H9 (cell line): ENCODE data around the gene SAMD7. TPM values are rescaled to one million over a fixed set of nuclear protein-coding genes. Genes with fewer than 3 reads are reported as not detected.
A peak's percentile ranks its signal among the peaks of the same experiment; 100 is the strongest.

Experiments
- DNase-seq: peaks from one replicate; pipeline ENCODE4 v3.0.0-alpha.2; 2017
- H2AFZ ChIP-seq: one replicate; pipeline ENCODE4 v1.6.1; 2013; ENCODE audit warnings: mild to moderate bottlenecking, low read length, control low read depth, moderate library complexity
- H2AK5ac ChIP-seq: 2 replicates; pipeline ENCODE4 v1.6.1; 2013; ENCODE audit warnings: low read length, control low read depth, mixed read lengths; ENCODE audit not compliant: insufficient read length
- H2BK120ac ChIP-seq: one replicate; pipeline ENCODE4 v1.6.1; 2013; ENCODE audit warnings: low read depth, mild to moderate bottlenecking, low read length, control low read depth, inconsistent platforms; ENCODE audit not compliant: poor library complexity, severe bottlenecking
- H2BK12ac ChIP-seq: 2 replicates; pipeline ENCODE4 v1.6.1; 2013; ENCODE audit warnings: low read length, control low read depth, mixed read lengths, low read depth; ENCODE audit not compliant: insufficient read length
- H2BK15ac ChIP-seq: 2 replicates; pipeline ENCODE4 v1.6.1; 2013; ENCODE audit warnings: low read depth, low read length, control low read depth
- H2BK20ac ChIP-seq: one replicate; pipeline ENCODE4 v1.6.1; 2013; ENCODE audit warnings: low read depth, mild to moderate bottlenecking, low read length, control low read depth, inconsistent platforms; ENCODE audit not compliant: poor library complexity, severe bottlenecking
- H2BK5ac ChIP-seq: 2 replicates; pipeline ENCODE4 v1.6.1; 2013; ENCODE audit warnings: low read length, control low read depth, mixed read lengths; ENCODE audit not compliant: insufficient read length
- H3K14ac ChIP-seq: 2 replicates; pipeline ENCODE4 v1.6.1; 2013; ENCODE audit warnings: low read length, control low read depth; ENCODE audit not compliant: insufficient read depth
- H3K18ac ChIP-seq: 2 replicates; pipeline ENCODE4 v1.6.1; 2013; ENCODE audit warnings: low read depth, mild to moderate bottlenecking, mixed read lengths, low read length, control low read depth; ENCODE audit not compliant: insufficient read length
- H3K23ac ChIP-seq: 2 replicates; pipeline ENCODE4 v1.6.1; 2013; ENCODE audit warnings: low read length, control low read depth, mixed read lengths, low read depth; ENCODE audit not compliant: insufficient read length
- H3K23me2 ChIP-seq: 2 replicates; pipeline ENCODE4 v1.6.1; 2013; ENCODE audit warnings: low read depth, mild to moderate bottlenecking, mixed read lengths, low read length, control low read depth; ENCODE audit not compliant: insufficient read length, poor library complexity, severe bottlenecking
- H3K27ac ChIP-seq: 2 replicates; pipeline ENCODE4 v1.5.1; 2013; ENCODE audit warnings: low read length, control low read depth, mixed read lengths, low read depth; ENCODE audit not compliant: insufficient read length
- H3K27me3 ChIP-seq: 2 replicates; pipeline ENCODE4 v1.6.1; 2013; ENCODE audit warnings: low read length, control low read depth, inconsistent platforms; ENCODE audit not compliant: insufficient read depth
- H3K4ac ChIP-seq: 2 replicates; pipeline ENCODE4 v1.6.1; 2013; ENCODE audit warnings: low read depth, mild to moderate bottlenecking, control low read depth, inconsistent platforms, low read length, moderate library complexity
- H3K4me1 ChIP-seq: 2 replicates; pipeline ENCODE4 v1.6.1; 2013; ENCODE audit warnings: low read length, control low read depth, inconsistent platforms; ENCODE audit not compliant: insufficient read depth
- H3K4me2 ChIP-seq: 2 replicates; pipeline ENCODE4 v1.6.1; 2013; ENCODE audit warnings: low read length, control low read depth, mixed read lengths; ENCODE audit not compliant: insufficient read length, insufficient read depth
- H3K56ac ChIP-seq: 2 replicates; pipeline ENCODE4 v1.6.1; 2013; ENCODE audit warnings: low read depth, mild to moderate bottlenecking, mixed read lengths, low read length, control low read depth; ENCODE audit not compliant: insufficient read length
- H3K79me1 ChIP-seq: 2 replicates; pipeline ENCODE4 v1.6.1; 2013; ENCODE audit warnings: low read depth, mild to moderate bottlenecking, moderate library complexity, low read length, control low read depth, inconsistent platforms; ENCODE audit not compliant: insufficient read depth, poor library complexity, severe bottlenecking
- H3K79me2 ChIP-seq: 2 replicates; pipeline ENCODE4 v1.6.1; 2013; ENCODE audit warnings: low read length, control low read depth, inconsistent platforms; ENCODE audit not compliant: insufficient read depth
- H3K9ac ChIP-seq: 2 replicates; pipeline ENCODE4 v1.6.1; 2013; ENCODE audit warnings: low read length, control low read depth, mixed read lengths; ENCODE audit not compliant: insufficient read length; ENCODE audit errors: extremely low read depth
- H3K9me3 ChIP-seq: one replicate; pipeline ENCODE4 v1.6.1; 2013; ENCODE audit warnings: low read depth, low read length, inconsistent platforms; ENCODE audit not compliant: control insufficient read depth
- H3T11ph ChIP-seq: one replicate; pipeline ENCODE4 v1.6.1; 2013; ENCODE audit warnings: mild to moderate bottlenecking, low read length, control low read depth, inconsistent platforms
- H4K20me1 ChIP-seq: one replicate; pipeline ENCODE4 v1.6.1; 2013; ENCODE audit not compliant: control insufficient read depth, insufficient read length, insufficient read depth
- H4K5ac ChIP-seq: 2 replicates; pipeline ENCODE4 v1.6.1; 2013; ENCODE audit warnings: low read depth, mild to moderate bottlenecking, mixed read lengths, low read length, control low read depth; ENCODE audit not compliant: insufficient read length
- H4K8ac ChIP-seq: replicated peaks from 2 replicates; pipeline ENCODE4 v1.6.1; 2013; ENCODE audit warnings: low read length, control low read depth, mixed read lengths, low read depth; ENCODE audit not compliant: insufficient read length
- H4K91ac ChIP-seq: 2 replicates; pipeline ENCODE4 v1.6.1; 2013; ENCODE audit warnings: low read depth, mild to moderate bottlenecking, moderate library complexity, mixed read lengths, low read length, control low read depth; ENCODE audit not compliant: insufficient read length
- H3K27ac Mint-ChIP-seq, 3 experiments: 2 replicates in 2 of 3; 3 replicates in 1 of 3; pipeline ENCODE4 v1.8.0; 2020 to 2021; ENCODE audit warnings: mixed read lengths in 3 of 3, mild to moderate bottlenecking in 1 of 3, moderate library complexity in 1 of 3
- H3K27me3 Mint-ChIP-seq: 2 replicates; pipeline ENCODE4 v1.8.0; 2021; ENCODE audit warnings: low read depth, mild to moderate bottlenecking, moderate library complexity, mixed read lengths
- H3K36me3 Mint-ChIP-seq, 3 experiments: 2 replicates in 2 of 3; 3 replicates in 1 of 3; pipeline ENCODE4 v1.8.0; 2020 to 2021; ENCODE audit warnings: low read depth in 3 of 3, mixed read lengths in 3 of 3; ENCODE audit not compliant: insufficient read depth in 1 of 3
- H3K4me1 Mint-ChIP-seq, 2 experiments: 2 replicates each; pipeline ENCODE4 v1.8.0; 2020; ENCODE audit warnings: mixed read lengths in 2 of 2
- H3K4me3 Mint-ChIP-seq, 2 experiments: 2 replicates in 1 of 2; 3 replicates in 1 of 2; pipeline ENCODE4 v1.8.0; 2020 to 2021; ENCODE audit warnings: mild to moderate bottlenecking in 2 of 2, mixed read lengths in 2 of 2, moderate library complexity in 1 of 2
- H3K9me3 Mint-ChIP-seq, 2 experiments: 2 replicates in 1 of 2; 3 replicates in 1 of 2; pipeline ENCODE4 v1.8.0; 2020; ENCODE audit warnings: mild to moderate bottlenecking in 2 of 2, mixed read lengths in 2 of 2, moderate library complexity in 1 of 2
- WGBS: extraction: QIAGEN DNeasy Blood & Tissue Kit; methylation state at CpG from one replicate; pipeline ENCODE4 v1.1.7; 2013; ENCODE audit warnings: missing lambda C conversion rate, low lambda C conversion rate, mixed read lengths; ENCODE audit not compliant: insufficient read length; ENCODE audit errors: extremely low coverage; 5-methylcytosine and 5-hydroxymethylcytosine counted together
- total RNA-seq: library from RNA; stranded (reverse); gene quantifications from 2 replicates; pipeline ENCODE4 v1.2.1, GENCODE V29; 2021
- TF ChIP-seq, protein P1 (sequence below): fragments of 200-600 bp; sonication (generic); conservative IDR thresholded peaks from 3 replicates; pipeline ENCODE4 v1.8.0; 2021; ENCODE audit warnings: antibody characterized with exemption, mild to moderate bottlenecking

SAMD7 gene
- total RNA-seq, 1 experiment from 2014 or later: not detected

DNA sequence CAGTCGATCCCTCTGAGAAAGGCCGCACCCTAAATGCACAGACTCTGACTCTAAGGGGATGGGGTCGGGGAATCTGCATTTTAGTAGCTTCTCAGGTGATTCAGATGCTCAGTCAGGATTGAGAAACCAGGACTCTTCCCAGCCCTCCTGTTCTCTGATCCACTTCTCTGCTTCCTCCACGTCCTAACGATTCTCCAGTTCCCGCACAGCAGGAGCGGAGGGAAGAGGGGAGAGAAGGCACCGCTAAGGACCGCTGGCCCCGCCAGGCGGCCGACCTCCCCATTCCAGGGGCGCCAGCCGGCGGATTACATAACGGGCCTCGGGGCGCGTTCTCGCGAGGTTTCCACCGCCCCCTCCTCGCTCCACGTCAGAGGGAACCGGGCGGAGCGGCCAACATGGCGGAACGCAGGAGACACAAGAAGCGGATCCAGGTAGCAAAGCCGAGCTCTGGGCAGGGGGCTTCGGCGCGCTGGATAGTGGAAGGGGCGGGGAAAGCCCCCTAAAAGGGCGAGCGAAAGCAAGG is 55.1 kb downstream of the SAMD7 start, which contains the start of gene SEC62:
SEC62 (plus strand) TSS at position 380 of the 523 bp plus-strand sequence; CDS start at position 396, 16 bp downstream.
- Histone ChIP-seq H2BK12ac (no peak within 1 kb of the TSS), H3K79me2 (peaks cover 20% of the 10 kb centered on the region; the same call in 1 of the 2 replicates), H3K9me3 (no peaks in the 10 kb centered on the region), H3K4me1 (no peaks in the 10 kb centered on the region; the same call in 1 of the 2 replicates), H3K23ac (no peak within 1 kb of the TSS), H4K91ac (no peak within 1 kb of the TSS), H4K20me1 (no peaks in the 10 kb centered on the region), H2BK5ac (no peak within 1 kb of the TSS), H4K8ac (no peak within 1 kb of the TSS), H4K5ac (no peak within 1 kb of the TSS), H3K4me2 (peak within 1 kb of the TSS; percentile 80), H2BK15ac (no peak within 1 kb of the TSS), H3K14ac (peak within 1 kb of the TSS; percentile 87), H2BK20ac (no peak within 1 kb of the TSS), H3K4ac (no peak within 1 kb of the TSS; the same call in 1 of the 2 replicates), H3K27ac (no peak within 1 kb of the TSS), H3K18ac (peak within 1 kb of the TSS; percentile 46), H2AFZ (peak within 1 kb of the TSS; percentile 3), H3K56ac (no peak within 1 kb of the TSS), H3K23me2 (peaks cover 4% of the 10 kb centered on the region), H2BK120ac (no peak within 1 kb of the TSS), H2AK5ac (no peak within 1 kb of the TSS), H3T11ph (no peak within 1 kb of the TSS), H3K79me1 (no peaks in the 10 kb centered on the region), H3K9ac (peak within 1 kb of the TSS; percentile 72), H3K27me3 (no peaks in the 10 kb centered on the region)
- Mint-ChIP-seq H3K9me3 (no peaks in the 10 kb centered on the region; a peak in 1 of 5 replicates), H3K4me1 (peaks cover 29 to 34% of the 10 kb centered on the region in 2 experiments), H3K4me3 (peak within 1 kb of the TSS; percentile 88 to 89), H3K27me3 (no peaks in the 10 kb centered on the region), H3K27ac (peak within 1 kb of the TSS; percentile 97 to 99 (median 98)), H3K36me3 (no peaks in the 10 kb centered on the region; a peak in 1 of 7 replicates)
- TF ChIP-seq, protein P1, sequence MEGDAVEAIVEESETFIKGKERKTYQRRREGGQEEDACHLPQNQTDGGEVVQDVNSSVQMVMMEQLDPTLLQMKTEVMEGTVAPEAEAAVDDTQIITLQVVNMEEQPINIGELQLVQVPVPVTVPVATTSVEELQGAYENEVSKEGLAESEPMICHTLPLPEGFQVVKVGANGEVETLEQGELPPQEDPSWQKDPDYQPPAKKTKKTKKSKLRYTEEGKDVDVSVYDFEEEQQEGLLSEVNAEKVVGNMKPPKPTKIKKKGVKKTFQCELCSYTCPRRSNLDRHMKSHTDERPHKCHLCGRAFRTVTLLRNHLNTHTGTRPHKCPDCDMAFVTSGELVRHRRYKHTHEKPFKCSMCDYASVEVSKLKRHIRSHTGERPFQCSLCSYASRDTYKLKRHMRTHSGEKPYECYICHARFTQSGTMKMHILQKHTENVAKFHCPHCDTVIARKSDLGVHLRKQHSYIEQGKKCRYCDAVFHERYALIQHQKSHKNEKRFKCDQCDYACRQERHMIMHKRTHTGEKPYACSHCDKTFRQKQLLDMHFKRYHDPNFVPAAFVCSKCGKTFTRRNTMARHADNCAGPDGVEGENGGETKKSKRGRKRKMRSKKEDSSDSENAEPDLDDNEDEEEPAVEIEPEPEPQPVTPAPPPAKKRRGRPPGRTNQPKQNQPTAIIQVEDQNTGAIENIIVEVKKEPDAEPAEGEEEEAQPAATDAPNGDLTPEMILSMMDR: peak; percentile 55
- WGBS: no CpG with 5 or more reads among the region's 37 CpGs
- peak; percentile 95 for DNase-seq
